Right kidney (tissue), 1 donor: Measurements from ENCODE around the gene TNFSF15.

Experiments
- DNase-seq: peaks from one replicate; pipeline ENCODE4 v3.0.0-alpha.2; 2016

TNFSF15 gene

DNA sequence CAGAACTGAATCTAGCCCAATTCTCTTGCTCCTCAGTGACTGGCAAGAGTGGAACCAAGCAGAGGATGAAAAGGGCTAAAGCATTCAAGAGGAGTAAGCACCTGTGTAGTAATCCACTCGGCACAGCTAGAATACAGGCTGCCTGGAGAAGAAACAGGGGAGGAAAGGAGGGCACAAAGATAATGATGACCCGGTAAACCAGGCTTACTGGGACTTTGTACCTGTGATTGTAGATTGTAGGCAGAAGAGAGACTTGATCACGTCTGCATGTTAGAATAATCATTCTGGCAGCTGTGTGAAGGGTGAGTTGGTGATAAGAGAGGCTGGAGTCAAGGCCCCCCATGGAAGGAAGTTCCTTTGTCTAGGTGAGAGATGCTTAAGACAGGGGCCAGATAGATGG, 20.6 kb upstream of the TNFSF15 start:
- DNase-seq: no peak

DNA sequence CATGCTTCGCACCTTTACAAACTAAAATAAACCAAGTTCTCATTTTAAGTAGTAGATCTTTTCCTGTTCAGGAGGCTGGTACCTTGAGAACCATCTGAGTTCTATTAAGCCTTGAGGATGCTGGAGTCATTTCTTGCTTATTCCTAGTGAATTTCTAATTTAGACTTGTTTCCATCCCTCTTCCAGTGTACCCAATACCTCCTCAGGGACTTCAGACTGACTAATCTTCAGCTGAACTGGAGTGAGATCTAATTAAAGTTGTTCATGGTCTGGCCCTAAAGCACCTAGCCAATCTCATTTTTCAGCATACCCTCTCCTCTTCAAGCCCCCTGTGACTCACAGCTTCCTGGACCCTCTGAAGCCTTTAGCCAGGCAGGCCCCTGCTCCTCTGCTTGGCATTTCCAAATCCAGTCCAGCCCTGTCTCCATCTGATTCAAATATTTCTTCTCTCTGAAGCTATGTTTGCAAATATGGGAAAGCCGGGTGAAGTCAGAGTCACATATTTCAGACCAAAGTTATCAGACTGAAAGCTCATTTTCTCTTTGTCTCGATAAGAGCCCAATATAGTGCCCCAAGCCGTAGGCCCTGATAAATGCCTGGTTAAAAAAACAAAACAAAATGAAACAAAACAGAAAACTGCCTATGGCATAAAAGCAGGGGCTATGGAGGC, 19.4 kb upstream of the TNFSF15 start:
- DNase-seq: no peak

DNA sequence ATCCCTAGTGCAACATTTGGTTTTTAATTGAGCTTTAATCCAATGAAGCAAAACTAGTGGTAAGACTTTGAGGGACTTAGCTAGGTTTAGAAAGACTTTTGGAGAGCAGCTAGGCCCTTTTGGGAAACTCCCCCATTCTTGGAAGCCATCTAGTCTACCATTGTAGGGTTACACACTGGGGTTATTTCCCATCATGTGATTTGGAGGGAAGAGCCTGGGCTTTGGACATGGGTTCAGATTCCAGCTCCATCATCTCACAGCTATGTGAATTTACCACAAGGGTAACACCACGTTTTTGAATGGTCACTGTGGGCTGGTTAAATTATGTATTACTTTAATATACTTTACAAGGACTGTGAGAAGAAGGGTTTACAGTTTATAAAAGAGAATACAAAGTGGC, 18.3 kb upstream of the TNFSF15 start:
- no peak for DNase-seq

DNA sequence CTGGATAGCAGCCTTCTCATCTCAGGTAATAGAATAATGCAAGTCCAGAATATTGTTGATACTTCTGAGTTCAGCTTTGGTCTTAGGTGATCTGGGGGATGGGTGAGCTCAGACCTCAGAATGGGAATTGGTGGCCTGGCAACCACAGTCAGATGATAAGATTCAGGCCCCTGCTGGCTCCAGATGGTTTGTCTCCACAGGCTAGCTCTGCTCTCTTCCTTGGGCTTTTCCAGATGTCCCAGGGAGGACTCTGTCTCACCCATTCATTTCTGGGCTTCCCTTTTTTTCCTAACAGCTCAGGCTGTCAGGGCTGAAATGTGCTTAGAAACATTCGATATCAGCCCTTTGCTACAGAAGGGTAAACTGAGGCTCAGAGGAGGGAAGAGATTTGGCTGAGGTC, 17.6 kb upstream of the TNFSF15 start:
- no peak for DNase-seq

DNA sequence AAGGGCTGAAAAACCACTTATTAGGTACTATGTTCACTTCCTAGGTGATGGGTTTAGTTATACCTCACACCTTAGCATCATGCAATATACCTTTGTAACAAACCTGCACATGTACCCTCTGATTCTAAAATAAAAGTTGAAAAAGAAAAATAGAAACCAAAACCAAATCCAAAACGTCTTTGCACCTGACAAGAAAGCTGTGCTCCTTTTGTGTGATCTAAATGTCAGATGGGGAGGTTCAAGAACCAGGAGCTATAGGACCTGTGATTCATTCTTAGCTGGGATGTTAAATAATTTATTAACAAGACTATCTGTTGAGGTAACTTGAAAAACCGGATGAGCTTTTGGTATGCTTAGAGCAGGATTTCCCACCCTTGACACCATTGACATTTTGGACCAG, 16.9 kb upstream of the TNFSF15 start:
- DNase-seq: no peak

DNA sequence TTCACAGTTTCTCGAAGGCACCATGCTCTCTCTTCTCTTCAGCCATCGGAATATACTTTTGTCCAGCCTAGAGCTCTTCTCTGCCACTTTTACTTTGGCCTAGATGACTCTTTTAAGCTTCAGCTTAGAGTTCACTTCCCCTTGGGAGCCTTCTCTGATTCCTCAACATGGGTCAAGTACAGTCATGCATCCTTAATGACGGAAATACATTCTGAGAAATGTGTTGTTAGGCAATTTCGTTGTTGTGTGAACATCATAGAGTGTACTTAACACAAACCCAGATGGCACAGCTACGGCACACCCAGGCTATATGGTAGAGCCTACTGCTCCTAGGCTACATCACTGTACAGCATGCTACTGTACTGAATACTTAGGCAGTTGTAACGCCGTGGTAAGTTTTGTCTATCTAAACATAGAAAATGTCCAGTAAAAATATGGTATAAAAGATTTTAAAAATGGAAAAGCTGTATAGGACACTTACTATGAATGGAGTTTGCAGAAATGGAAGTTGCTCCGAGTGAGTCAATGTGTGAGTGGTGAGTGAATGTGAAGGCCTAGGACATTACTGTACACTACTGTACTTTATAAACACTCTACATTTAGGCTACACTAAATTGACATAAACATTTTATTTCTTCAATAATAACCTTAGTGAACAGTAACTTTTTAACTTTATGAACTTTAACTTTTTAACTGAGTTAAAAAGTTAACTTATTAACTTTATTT, 15.1 kb upstream of the TNFSF15 start:
- DNase-seq: no peak

DNA sequence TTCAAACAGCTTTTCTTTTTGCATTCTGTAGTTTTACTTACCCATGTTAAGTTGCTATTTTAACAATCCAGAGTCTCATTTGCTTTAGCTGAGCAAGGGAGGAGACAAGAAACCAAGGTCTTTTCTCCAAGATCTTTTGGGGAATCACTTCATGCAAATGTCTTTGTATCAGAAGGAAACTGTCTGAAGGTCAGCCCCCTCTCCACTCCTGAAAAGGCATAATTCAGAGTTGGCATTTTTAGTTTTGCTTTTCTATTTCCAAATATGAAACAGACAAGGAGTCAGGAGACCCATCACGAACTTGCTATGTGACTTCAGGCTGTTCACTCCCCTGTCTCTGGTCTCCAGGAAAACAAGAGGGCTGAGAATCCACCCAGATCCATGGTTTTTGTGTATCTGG, 12.3 kb upstream of the TNFSF15 start:
- no peak for DNase-seq

DNA sequence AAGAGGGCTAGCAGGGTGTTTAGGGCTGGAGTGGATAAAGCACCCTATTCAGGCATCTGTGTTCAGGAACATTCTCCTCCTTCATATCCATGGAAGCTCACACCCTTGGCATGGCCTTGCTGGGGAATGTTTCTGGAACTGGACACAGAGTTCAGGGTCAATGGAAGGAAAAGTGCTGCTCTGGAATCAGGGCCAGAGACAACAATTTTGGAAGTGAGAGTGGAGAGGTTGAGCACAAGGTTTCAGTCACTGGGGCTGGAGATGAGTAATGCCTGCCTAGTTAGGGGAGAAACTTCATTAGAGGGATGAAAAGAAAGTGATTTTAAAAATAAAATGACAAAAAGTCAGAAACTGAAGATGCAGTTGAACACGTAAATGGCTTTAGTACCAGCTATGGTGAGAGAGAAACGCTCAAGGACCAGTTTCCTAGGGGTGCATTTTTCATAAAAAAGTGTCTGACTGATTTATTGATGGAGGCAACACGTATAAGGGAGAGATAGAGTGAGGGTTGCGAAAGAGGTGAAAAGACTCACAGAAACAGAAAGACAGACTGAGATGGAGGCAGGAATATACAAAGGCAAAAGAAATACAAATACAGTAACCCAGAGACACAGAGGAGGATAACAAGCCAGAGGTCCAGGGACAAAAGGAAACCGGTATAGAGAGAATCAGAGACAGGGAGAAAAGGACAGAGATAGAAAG, 8.0 kb upstream of the TNFSF15 start:
- DNase-seq: no peak

DNA sequence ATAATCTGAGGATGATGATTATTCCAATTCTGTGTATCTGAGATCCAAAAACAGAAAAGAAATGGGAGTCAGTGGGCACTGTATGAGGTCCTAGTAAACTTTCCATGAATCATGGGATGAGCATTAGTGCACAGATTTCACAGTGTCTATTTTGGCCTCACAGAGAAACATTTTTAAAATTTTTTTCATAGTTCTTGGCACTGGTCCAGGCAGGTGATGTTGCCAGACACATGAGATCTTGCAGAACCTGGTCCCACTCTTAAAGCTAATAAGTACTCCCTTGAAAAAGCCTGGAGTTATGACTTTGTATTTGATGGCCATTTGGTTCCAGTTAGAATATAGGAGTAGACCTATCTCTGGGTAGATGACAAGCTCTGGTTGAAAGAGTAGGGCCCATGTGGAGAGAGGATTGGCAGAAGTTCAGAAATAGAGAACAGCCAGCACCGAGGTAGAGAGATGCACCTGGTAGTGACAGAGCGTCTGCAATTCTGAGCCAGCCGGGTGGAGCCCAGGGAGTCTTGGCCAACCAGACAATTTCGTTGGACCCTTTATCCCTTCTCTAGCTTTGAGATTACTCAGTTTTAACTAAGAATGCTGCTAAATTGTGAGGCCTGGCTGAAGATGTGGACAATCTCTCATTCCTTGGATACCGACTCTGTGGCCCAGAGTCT, 6.3 kb upstream of the TNFSF15 start:
- no peak for DNase-seq

DNA sequence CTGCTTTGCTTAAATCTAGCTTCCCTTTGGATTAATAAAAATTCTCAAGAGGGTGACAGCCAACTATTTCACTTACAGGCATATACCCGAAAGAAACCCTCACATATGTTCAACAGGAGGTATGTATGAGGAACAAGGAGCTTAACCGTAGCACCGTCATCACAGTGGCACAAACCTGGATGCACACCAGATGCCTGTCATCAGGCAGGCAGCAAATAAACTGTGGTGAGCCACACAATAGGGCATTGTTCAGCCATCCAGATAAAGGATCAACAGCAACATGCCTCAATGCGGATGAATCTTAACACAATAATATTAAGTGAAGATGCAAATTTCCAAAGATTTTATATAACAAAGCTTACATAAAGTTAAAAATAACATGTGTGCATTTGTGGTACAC, 5.5 kb upstream of the TNFSF15 start:
- no peak for DNase-seq

DNA sequence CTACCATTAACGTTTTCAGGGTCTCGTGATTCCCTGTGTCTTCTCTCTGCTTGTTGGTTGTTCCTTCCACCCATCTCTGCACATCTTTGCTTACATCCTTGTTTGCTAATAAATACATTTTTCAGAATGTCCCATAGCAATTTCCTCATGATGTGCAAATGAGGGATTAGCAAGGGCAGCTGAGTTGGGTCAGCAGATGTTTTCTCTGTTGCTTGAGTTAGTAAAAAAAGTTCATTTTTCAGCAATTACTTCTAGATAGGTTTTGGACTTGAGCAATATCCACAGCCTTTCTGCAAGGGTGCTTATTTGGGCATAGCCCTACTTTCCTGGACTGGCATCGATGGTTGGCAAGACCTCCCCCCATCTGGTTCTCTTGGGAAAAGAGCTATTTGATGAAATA, 4.8 kb upstream of the TNFSF15 start:
- no peak for DNase-seq

DNA sequence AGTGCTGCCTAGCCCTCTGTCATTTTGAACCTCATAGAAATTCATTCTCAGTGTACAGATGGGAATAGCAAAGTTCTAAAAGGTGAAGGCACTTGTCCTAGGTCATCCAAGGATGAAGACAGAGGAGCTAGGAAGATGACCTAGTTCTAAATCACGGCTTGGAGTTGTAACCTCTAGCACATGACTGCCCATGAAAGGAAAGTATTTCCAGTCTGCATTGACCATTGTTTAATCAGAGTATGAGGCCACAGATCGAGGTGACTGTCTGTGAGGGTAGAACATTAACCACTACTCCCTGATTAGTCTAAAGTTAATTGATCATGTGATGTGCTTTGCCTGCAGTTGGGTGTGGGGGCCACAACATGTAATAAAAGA, 674 bp upstream of the TNFSF15 start:
- no peak for DNase-seq

DNA sequence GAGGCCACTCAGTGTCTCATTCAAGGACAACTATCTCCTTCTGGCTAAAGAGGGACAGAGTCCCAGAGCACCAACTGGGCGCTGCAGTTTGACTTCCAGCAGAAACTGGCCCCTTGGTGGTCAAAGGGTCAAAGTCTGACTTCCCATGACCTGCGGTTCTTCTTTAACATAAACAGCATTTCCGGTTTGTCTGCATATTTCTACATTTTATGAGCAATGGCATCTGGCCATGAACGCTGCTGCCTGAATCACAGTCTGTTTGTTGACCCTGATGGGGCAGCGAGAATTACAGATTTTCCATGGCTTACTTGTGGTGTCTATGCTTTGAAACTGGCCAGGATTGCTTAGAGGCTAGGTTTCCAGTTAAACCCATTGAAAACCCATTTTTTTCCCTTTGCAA, 1.3 kb downstream of the TNFSF15 start:
- peak; percentile 34 for DNase-seq

DNA sequence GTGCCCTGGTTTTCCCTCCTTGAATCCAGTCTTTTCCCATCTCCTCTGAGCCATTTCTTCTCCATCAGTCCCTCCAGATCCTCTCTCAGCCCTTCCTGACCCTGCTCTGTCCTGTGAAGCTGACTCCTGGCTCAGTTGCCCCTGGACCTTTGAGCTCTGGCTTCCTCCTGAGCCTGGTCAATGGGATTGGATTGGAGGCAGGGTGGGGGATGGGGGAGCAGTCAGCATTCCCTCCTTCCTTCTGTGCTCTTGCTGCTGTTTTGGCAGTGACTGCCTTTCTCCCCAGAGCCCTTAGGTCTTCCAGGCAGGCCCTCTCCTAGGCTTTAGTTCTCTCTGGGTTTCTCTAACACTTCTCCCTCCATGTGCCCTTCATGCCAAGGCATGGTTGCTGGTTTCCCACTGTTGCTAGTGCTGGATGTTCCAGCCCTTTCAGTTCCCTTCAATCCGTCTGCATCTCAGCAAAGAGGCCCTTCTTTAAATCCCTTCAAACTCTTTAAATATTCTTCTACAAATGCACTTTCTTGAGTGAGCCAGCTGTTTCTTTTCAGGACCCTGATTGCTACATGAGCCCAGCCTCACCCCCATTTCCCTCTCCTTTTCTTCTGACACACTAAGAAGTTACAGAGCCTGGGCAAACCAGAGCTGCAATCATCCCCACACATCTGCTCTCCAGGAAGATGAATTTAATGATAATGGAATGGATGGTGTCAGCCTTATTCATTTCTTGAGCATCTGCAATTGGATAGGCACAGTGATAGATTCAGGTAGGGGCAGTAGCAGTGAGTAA, 2.2 kb downstream of the TNFSF15 start:
- peak; percentile 40 for DNase-seq

DNA sequence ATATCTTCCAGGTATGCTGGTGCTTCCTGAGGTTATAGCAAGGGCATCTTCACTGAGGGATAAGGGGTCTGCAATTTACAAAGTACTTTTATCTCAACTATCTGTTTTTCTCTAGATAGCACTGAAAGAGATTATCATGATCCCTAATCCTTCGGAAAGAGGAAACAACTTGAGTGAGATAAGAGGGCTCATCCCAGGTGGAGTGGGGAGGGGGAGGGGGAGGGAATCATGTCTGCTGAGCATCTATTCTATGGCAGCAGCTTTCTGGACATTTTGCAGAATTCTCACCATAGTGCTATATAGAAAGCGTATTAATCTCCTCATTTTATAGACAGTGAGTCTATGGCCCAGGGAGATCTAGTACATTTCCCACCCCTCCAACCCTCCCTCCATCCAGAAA, 5.9 kb downstream of the TNFSF15 start:
- no peak for DNase-seq

DNA sequence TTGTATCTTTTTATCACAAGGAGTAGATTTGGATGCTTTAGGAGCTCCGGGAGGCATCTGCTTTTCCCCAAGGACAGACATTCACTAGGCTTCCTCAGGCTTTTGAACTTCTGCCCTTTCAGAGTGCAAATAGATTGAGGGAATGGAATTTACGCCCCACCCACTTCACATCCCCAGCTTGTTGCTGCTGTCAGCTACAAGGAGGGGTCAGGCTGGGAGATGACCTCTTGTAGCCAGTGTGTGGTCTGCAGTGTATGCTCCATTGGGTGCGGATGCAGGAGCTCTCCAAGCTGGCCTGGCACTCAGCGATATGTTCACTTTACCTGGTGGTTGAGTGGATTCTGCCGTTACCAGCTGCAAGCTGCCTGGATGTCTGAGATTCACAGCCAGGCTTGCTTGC, 6.4 kb downstream of the TNFSF15 start:
- no peak for DNase-seq

DNA sequence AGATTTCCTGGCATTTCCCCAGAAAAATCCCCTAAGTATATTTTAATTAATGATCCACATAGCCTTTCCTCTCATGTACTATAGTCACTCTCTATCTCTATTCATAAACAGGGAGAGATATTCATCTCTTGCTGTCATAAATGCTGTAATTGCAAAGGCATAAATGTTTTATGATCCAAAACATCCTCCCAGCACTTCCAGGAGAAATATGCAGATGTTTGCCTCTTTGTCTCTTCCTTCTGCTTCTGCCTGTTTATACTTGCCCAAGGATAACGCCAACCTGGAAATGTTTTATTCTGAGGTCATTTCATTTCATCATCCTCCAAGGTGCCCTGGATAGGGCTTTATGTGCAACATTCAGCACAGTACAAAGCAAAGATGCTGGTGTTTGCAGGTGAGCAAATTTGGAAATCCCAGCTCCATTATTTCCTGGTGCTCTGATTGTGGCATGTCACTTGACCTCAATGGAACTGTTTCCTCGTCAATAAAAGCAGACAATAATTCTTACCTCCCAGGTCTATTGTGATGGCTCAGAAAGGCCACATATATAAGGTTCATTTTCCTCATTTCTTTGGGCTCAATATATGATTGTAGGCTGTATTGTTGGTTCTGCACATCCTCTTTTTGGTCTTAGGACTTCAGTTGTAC, 6.9 kb downstream of the TNFSF15 start:
- no peak for DNase-seq

DNA sequence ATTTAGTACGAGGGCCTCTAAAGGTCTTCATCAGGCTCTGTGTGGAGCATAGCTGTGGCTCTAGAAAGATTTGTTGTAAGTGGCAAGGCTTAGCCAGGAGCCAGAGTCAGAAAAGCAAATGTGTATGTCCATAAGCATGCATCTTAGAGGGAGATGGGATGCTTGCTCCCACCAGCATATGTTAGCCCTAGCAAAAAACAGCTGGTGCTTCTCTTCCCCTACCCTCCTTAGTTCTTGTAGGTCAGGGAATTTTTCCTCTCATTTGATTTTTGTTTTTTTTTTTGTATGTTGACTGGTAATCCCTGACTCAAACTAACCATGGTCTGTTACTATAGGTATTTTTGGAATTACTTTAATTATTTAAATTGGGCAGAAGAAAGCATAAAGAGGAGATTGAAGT, 7.7 kb downstream of the TNFSF15 start:
- no peak for DNase-seq

DNA sequence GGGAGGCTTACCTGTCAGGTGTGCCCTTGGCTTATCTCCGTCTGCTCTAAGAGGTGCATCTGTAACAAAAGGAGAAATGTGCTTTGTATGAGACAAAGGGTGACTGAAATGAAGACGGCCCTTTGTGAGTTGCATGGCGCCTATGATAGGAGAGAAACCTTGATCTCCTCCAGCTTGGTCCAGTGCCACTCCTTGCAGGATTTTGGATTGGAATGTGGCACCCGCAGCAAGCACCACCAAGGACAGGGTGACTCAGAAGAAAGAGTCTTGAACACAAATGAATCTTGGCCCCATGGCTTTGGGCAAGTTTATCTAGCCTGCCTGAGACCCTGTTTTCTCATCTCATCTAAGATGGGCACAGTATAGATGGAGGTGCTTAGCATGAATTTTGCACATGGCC, 13.4 kb downstream of the TNFSF15 start:
- no peak for DNase-seq

DNA sequence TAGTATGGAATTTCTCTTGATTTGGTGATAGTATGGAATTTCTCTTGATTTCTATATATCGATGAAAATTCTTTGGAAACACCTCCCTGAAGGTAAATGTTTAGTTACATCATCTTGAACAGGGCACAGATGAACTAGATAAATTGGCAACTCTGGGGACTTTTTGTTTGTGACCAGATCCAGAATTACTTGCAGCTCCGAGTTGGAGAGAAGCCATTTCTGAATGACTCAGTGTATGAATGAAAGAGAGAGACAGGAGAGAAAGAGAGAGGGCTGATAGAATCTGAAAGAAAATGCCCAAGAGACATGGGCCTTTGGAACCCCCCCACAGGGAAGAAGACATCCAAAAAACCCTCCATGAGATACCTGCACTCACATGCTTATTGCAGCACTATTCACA, 14.1 kb downstream of the TNFSF15 start:
- DNase-seq: no peak

DNA sequence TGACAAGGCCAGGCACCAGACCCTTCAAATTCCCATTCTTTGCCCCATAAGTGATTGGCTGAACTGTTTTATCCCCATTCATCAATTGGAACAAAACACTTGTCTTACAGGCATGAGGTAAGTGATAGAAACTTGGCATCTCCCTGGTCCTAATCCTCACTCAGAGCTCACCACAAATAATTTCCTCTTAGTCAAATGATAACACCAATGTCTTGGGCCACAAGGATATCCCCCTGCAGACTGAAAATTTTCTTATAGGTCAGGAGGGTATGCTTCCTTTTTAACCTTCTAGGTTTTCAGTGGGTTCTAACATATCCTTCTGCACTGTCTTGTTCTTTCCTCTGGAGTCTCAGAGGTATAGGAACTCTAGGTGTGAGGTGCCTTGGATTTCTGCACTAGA, 14.5 kb downstream of the TNFSF15 start:
- DNase-seq: no peak

DNA sequence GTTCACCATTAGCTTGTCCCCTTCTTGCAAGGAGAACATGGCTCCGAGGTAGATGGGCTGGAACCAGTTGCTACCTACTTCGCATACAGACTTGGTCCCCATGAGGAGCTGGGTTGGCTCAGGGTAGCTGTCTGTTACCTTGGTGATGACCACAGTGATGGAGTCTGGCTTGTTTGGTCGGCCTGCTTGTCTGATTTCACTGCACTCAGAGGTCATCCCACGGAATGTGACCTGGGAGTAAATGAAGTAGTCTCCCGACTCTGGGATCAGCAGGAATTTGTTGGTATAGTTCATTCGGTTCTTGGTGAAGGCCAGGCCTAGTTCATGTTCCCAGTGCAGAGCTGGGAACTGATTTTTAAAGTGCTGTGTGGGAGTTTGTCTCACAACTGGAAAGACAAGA, 15.3 kb downstream of the TNFSF15 start:
- DNase-seq: no peak
